ENCODE measurements around the gene RASEF. TPM values are rescaled to one million over a fixed set of nuclear protein-coding genes. Genes with fewer than 3 reads are reported as not detected.

The RASEF gene
- total RNA-seq, 1 experiment from 2014 or later, result 2.2 TPM

GRCh38 chr9:82970359-82970758, 92.6 kb downstream of the RASEF start:
- WGBS (ENCODE audit: extremely low coverage, insufficient read length, low lambda C conversion rate), result no CpG with 5 or more reads among the region's 3 CpGs
- no peak overlapping the region for H3K23ac ChIP-seq (ENCODE audit: insufficient read length, low read depth, low read length)
- H3K27ac Mint-ChIP-seq, result no peak overlapping the region
- no peak overlapping the region for H2AFZ ChIP-seq (ENCODE audit: low read length)
- H3K4me3 Mint-ChIP-seq, result no peak overlapping the region
- no peak overlapping the region for H2BK20ac ChIP-seq (ENCODE audit: low read depth, low read length, poor library complexity, severe bottlenecking)
- H3T11ph ChIP-seq (ENCODE audit: low read length), result no peak overlapping the region
- no peaks in the 10 kb centered on the region; a peak in 1 of 7 replicates for H3K36me3 Mint-ChIP-seq (ENCODE audit: insufficient read depth in 1 of 3, low read depth in 3 of 3)
- H4K5ac ChIP-seq (ENCODE audit: insufficient read length, low read depth, low read length), result no peak overlapping the region
- no peak overlapping the region for H3K27ac ChIP-seq (ENCODE audit: insufficient read length, low read depth, low read length)
- H2BK120ac ChIP-seq (ENCODE audit: low read depth, low read length, poor library complexity, severe bottlenecking), result no peak overlapping the region
- H3K9me3 Mint-ChIP-seq, result peaks cover 2 to 3% of the 10 kb centered on the region in 2 experiments; a peak in 3 of 5 replicates
- no peaks in the 10 kb centered on the region for H3K79me1 ChIP-seq (ENCODE audit: insufficient read depth, low read depth, low read length, poor library complexity, severe bottlenecking)
- H3K4me1 ChIP-seq (ENCODE audit: insufficient read depth, low read length), result no peaks in the 10 kb centered on the region
- H3K27me3 Mint-ChIP-seq (ENCODE audit: low read depth), result no peaks in the 10 kb centered on the region
- no peak overlapping the region for H2BK15ac ChIP-seq (ENCODE audit: low read depth, low read length)
- no peak overlapping the region for H3K18ac ChIP-seq (ENCODE audit: insufficient read length, low read depth, low read length)
- H3K4me2 ChIP-seq (ENCODE audit: insufficient read depth, insufficient read length, low read length), result no peak overlapping the region
- no peaks in the 10 kb centered on the region for H3K79me2 ChIP-seq (ENCODE audit: insufficient read depth, low read length)
- H3K4me1 Mint-ChIP-seq, result no peaks in the 10 kb centered on the region
- H3K56ac ChIP-seq (ENCODE audit: insufficient read length, low read depth, low read length), result no peak overlapping the region
- H3K27me3 ChIP-seq (ENCODE audit: insufficient read depth, low read length), result no peaks in the 10 kb centered on the region
- no peak overlapping the region for H3K4ac ChIP-seq (ENCODE audit: low read depth, low read length)
- H2AK5ac ChIP-seq (ENCODE audit: insufficient read length, low read length), result no peak overlapping the region
- no peak for DNase-seq
- no peak overlapping the region for H2BK5ac ChIP-seq (ENCODE audit: insufficient read length, low read length)
- H3K14ac ChIP-seq (ENCODE audit: insufficient read depth, low read length), result no peak overlapping the region
- H4K20me1 ChIP-seq (ENCODE audit: control insufficient read depth, insufficient read depth, insufficient read length), result no peaks in the 10 kb centered on the region
- no peak overlapping the region for H4K8ac ChIP-seq (replicated peaks; ENCODE audit: insufficient read length, low read depth, low read length)
- H4K91ac ChIP-seq (ENCODE audit: insufficient read length, low read depth, low read length), result no peak overlapping the region
- H3K9me3 ChIP-seq (ENCODE audit: control insufficient read depth, low read depth, low read length), result no peaks in the 10 kb centered on the region
- H2BK12ac ChIP-seq (ENCODE audit: insufficient read length, low read depth, low read length), result no peak overlapping the region
- no peak for TF ChIP-seq CTCF (conservative IDR thresholded peaks at IDR 0.05)
- no peak overlapping the region for H3K9ac ChIP-seq (ENCODE audit: extremely low read depth, insufficient read length, low read length)
- H3K23me2 ChIP-seq (ENCODE audit: insufficient read length, low read depth, low read length, poor library complexity, severe bottlenecking), result no peaks in the 10 kb centered on the region

Data from H9 (cell line).